ENCODE data around the gene CRELD1. TPM values are rescaled to one million over a fixed set of nuclear protein-coding genes. Genes with fewer than 3 reads are reported as not detected.

CRELD1 gene
- polyA plus RNA-seq, 1 of the 3 experiments (the other 2 are of a cell fraction), result 77.6 TPM

DNA sequence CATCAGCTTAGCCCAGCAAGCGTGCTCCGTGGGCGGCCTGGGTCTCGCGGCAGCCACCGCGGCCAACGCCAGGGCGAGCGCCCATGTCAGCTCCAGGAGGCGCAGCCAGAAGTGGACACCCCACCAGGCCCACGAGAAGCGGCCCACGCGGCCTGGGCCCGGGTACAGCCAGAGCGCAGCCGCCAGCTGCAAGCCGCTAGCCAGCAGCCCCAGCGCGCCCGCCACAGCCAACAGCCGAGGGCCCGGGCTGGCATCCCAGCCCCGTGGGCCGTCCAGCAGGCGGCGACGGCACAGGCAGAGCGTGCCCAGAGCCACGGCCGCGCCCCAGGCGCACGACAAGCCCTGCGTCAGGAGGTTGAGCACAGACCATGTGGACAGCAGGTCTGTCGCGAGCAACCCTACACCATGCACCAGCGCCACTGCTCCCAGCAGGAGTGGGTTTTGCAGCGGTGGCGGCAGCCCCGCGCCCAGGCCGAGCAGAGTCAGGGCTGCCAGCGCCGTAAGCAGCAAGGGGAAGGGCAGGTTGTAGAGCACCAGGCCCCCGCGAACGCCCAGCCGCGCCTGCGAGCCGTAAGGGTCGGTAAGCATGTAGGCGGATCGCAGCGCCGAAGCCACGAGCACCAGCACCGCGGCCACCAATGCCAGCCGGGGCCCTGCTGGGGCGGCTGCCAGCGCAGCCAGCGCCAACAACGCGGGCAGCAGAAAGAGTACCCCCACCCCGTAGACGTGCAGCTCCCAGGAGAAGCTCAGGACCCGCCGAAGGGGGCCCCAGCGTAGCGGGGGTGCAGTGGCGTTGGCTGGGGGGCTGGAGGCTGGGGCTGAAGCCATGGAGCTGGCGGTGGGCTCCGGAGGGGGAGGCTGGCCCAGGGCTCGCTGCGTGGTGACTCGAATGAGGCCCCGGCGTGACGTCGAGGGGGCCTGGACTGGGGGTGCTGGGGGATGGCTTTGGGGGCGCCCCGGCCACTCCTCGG lies 13.7 kb downstream of the CRELD1 start:
- POLR2A ChIA-PET, result interaction anchor here (0.7 to 6.8 kb wide), 6 partner anchors 13 to 103 kb away, joined by 3 to 58 read pairs (median 3); partner anchors contain the start of genes CRELD1 and RPUSD3
- H3K27ac ChIP-seq (ENCODE audit: low read depth in 2 of 2, low read length in 1 of 2), result peak overlapping the region in 1 of 2 experiments; percentile 43; a peak in 1 of 4 replicates

DNA sequence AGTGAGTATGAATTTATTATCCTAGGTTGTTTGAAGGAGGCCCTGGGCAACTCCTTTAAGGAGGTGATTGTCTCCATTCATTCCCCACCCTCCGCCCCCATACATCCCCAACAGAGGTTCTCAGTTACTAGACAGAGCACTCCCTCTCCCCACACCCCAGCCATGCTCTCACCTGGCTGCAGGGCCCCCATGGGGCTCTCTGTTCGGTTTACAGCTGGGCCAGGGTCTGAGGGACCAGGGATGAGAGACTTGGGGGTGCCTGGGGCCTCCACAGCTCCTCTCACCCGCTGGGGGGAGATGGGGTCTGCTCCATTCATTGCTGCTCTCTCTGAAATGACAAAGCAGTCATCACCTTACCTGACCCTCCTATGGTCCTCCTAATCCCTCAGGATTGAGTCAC lies 15.0 kb downstream of the CRELD1 start:
- Histone ChIP-seq H4K20me1 (ENCODE audit: insufficient read depth) (no peaks in the 10 kb centered on the region), H3K9me2 (no peaks in the 10 kb centered on the region), H3K9me3 (no peaks in the 10 kb centered on the region), H3K9ac (no peak overlapping the region), H3K4me2 (no peak overlapping the region), H3K27me3 (ENCODE audit: insufficient read depth) (no peaks in the 10 kb centered on the region), H3K27ac (ENCODE audit: low read depth in 2 of 2, low read length in 1 of 2) (no peak overlapping the region), H2AFZ (ENCODE audit: low read depth) (no peak overlapping the region), H3K79me2 (ENCODE audit: insufficient read depth) (no peaks in the 10 kb centered on the region), H3F3A (replicated peaks; ENCODE audit: insufficient read depth) (peaks cover 4% of the 10 kb centered on the region), H3K4me3 (ENCODE audit: low read depth in 2 of 2, low read length in 1 of 2) (no peak overlapping the region), H3K4me1 (ENCODE audit: control insufficient read depth in 1 of 2, insufficient read depth in 2 of 2, low read depth in 1 of 2, low read length in 1 of 2) (peaks cover 0 to 13% of the 10 kb centered on the region in 2 experiments; a peak in 1 of 4 replicates), H3K36me3 (replicated peaks in 1 of 2; ENCODE audit: control insufficient read depth in 1 of 2, insufficient read depth in 2 of 2, low read length in 1 of 2) (peaks cover 0 to 16% of the 10 kb centered on the region in 2 experiments)
- CTCF ChIA-PET, result interaction anchor here (1.1 kb wide), 1 partner anchor 13 kb away, joined by 3 read pairs; no protein-coding TSS in a partner anchor
- 74% methylated on average over 3 of the region's 3 CpGs for WGBS (ENCODE audit: low lambda C conversion rate)
- POLR2A ChIA-PET, result no interaction called here
- DNase-seq, result no peak
- no peak for TF ChIP-seq GATA2 (CRISPR knock-in tag; IDR thresholded peaks at IDR 0.05)
- TF ChIP-seq, protein P1, sequence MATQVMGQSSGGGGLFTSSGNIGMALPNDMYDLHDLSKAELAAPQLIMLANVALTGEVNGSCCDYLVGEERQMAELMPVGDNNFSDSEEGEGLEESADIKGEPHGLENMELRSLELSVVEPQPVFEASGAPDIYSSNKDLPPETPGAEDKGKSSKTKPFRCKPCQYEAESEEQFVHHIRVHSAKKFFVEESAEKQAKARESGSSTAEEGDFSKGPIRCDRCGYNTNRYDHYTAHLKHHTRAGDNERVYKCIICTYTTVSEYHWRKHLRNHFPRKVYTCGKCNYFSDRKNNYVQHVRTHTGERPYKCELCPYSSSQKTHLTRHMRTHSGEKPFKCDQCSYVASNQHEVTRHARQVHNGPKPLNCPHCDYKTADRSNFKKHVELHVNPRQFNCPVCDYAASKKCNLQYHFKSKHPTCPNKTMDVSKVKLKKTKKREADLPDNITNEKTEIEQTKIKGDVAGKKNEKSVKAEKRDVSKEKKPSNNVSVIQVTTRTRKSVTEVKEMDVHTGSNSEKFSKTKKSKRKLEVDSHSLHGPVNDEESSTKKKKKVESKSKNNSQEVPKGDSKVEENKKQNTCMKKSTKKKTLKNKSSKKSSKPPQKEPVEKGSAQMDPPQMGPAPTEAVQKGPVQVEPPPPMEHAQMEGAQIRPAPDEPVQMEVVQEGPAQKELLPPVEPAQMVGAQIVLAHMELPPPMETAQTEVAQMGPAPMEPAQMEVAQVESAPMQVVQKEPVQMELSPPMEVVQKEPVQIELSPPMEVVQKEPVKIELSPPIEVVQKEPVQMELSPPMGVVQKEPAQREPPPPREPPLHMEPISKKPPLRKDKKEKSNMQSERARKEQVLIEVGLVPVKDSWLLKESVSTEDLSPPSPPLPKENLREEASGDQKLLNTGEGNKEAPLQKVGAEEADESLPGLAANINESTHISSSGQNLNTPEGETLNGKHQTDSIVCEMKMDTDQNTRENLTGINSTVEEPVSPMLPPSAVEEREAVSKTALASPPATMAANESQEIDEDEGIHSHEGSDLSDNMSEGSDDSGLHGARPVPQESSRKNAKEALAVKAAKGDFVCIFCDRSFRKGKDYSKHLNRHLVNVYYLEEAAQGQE (IDR thresholded peaks at IDR 0.05; ENCODE audit: low read depth, low read length), result no peak
- no peak for TF ChIP-seq JUND (IDR thresholded peaks at IDR 0.05)
- no peak for TF ChIP-seq RAD21 (IDR thresholded peaks at IDR 0.05; ENCODE audit: low read length)
- no peak for TF ChIP-seq RXRA (IDR thresholded peaks at IDR 0.05; ENCODE audit: borderline replicate concordance, low read depth)
- TF ChIP-seq, protein P2, sequence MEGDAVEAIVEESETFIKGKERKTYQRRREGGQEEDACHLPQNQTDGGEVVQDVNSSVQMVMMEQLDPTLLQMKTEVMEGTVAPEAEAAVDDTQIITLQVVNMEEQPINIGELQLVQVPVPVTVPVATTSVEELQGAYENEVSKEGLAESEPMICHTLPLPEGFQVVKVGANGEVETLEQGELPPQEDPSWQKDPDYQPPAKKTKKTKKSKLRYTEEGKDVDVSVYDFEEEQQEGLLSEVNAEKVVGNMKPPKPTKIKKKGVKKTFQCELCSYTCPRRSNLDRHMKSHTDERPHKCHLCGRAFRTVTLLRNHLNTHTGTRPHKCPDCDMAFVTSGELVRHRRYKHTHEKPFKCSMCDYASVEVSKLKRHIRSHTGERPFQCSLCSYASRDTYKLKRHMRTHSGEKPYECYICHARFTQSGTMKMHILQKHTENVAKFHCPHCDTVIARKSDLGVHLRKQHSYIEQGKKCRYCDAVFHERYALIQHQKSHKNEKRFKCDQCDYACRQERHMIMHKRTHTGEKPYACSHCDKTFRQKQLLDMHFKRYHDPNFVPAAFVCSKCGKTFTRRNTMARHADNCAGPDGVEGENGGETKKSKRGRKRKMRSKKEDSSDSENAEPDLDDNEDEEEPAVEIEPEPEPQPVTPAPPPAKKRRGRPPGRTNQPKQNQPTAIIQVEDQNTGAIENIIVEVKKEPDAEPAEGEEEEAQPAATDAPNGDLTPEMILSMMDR (IDR thresholded peaks at IDR 0.05), result no peak
- no peak for TF ChIP-seq FOSL2 (IDR thresholded peaks at IDR 0.05; ENCODE audit: borderline replicate concordance, low read depth)
- TF ChIP-seq FOXJ3 (CRISPR knock-in tag; IDR thresholded peaks at IDR 0.05), result no peak
- TF ChIP-seq TCF12 (IDR thresholded peaks at IDR 0.05), result no peak
- no peak for TF ChIP-seq POLR2AphosphoS5 (IDR thresholded peaks at IDR 0.05; ENCODE audit: low read depth, low read length)
- TF ChIP-seq CHD2 (IDR thresholded peaks at IDR 0.05; ENCODE audit: low read length, partially characterized antibody), result no peak
- TF ChIP-seq ELF1 (IDR thresholded peaks at IDR 0.05), result no peak
- TF ChIP-seq TEAD4 (IDR thresholded peaks at IDR 0.05; ENCODE audit: borderline replicate concordance, insufficient read depth), result no peak
- TF ChIP-seq MXI1 (IDR thresholded peaks at IDR 0.05; ENCODE audit: low read depth, low read length), result no peak

More for the DNA sequence above, 13.7 kb downstream of the CRELD1 start:
- Histone ChIP-seq H3K27me3 (ENCODE audit: insufficient read depth) (no peaks in the 10 kb centered on the region), H3K9me2 (no peaks in the 10 kb centered on the region), H2AFZ (ENCODE audit: low read depth) (no peak overlapping the region), H3K9me3 (no peaks in the 10 kb centered on the region), H3K79me2 (ENCODE audit: insufficient read depth) (no peaks in the 10 kb centered on the region), H3F3A (replicated peaks; ENCODE audit: insufficient read depth) (peaks cover 4% of the 10 kb centered on the region), H3K4me3 (ENCODE audit: low read depth in 2 of 2, low read length in 1 of 2) (peak overlapping the region; percentile 41; a peak in 3 of 4 replicates), H4K20me1 (ENCODE audit: insufficient read depth) (no peaks in the 10 kb centered on the region), H3K9ac (no peak overlapping the region), H3K4me1 (ENCODE audit: control insufficient read depth in 1 of 2, insufficient read depth in 2 of 2, low read depth in 1 of 2, low read length in 1 of 2) (peaks cover 0 to 12% of the 10 kb centered on the region in 2 experiments; a peak in 1 of 4 replicates), H3K4me2 (peak overlapping the region; percentile 19; the same call in 1 of the 2 replicates), H3K36me3 (replicated peaks in 1 of 2; ENCODE audit: control insufficient read depth in 1 of 2, insufficient read depth in 2 of 2, low read length in 1 of 2) (peaks cover 0 to 18% of the 10 kb centered on the region in 2 experiments)
- DNase-seq, result peak; percentile 85
- CTCF ChIA-PET, result interaction anchor here (0.6 to 2.0 kb wide), 16 partner anchors 8 to 444 kb away, joined by 3 to 38 read pairs (median 5); partner anchors contain the start of genes CRELD1 and IL17RE
- TF ChIP-seq MXI1 (IDR thresholded peaks at IDR 0.05; ENCODE audit: low read depth, low read length) (peak; percentile 91), POLR2AphosphoS5 (IDR thresholded peaks at IDR 0.05; ENCODE audit: low read depth, low read length) (no peak), JUND (IDR thresholded peaks at IDR 0.05) (no peak), RAD21 (IDR thresholded peaks at IDR 0.05; ENCODE audit: low read length) (peak; percentile 18; the same call in 1 of the 2 replicates), FOXJ3 (CRISPR knock-in tag; IDR thresholded peaks at IDR 0.05) (no peak), EP300 (IDR thresholded peaks at IDR 0.05; ENCODE audit: borderline replicate concordance in 1 of 2, low read depth in 1 of 2, low read length in 1 of 2) (no peak)
- TF ChIP-seq, protein P2 (IDR thresholded peaks at IDR 0.05), result peak; percentile 26
- WGBS (ENCODE audit: low lambda C conversion rate), result 87% methylated on average over 19 of the region's 86 CpGs
